Mammary epithelial cell (primary cell): ENCODE data around the gene SRGAP2C.
"Not testable (repeated sequence)": the region's sequence is repeated elsewhere in the genome, so short reads cannot be mapped to it uniquely, and the experiment has no call there.

Source experiments
- CTCF ChIP-seq, 2 donors: IDR thresholded peaks in 1 of 2; conservative IDR thresholded peaks in 1 of 2; 2 replicates each; pipeline ENCODE4 v1.5.1; 2011 to 2012; ENCODE audit warnings: inconsistent platforms in 2 of 2, low read length in 2 of 2, mild to moderate bottlenecking in 2 of 2, control low read depth in 1 of 2, low read depth in 1 of 2; ENCODE audit not compliant: insufficient read depth in 1 of 2; ENCODE audit errors: extremely low read depth in 1 of 2
- EZH2 ChIP-seq: IDR thresholded peaks from 2 replicates; pipeline ENCODE4 v1.6.1; 2012; ENCODE audit warnings: low read length, inconsistent platforms, borderline replicate concordance

- TF ChIP-seq CTCF (conservative IDR thresholded peaks at IDR 0.05 in 1 of 2, IDR thresholded peaks at IDR 0.05 in 1 of 2; ENCODE audit: extremely low read depth in 1 of 2, insufficient read depth in 1 of 2, low read depth in 1 of 2, low read length in 2 of 2); EZH2: not testable (repeated sequence)
Measured at GRCh38 chr1:121168152-121168668, 16.6 kb upstream of the SRGAP2C start.
